GM18870 (cell line): Measurements from ENCODE around the gene MYO18A.

ENCODE experiments used
- ATAC-seq: cut with Tn5 transposase; IDR thresholded peaks from one replicate; pipeline ENCODE4 v1.9.1; 2021; ENCODE audit warnings: moderate library complexity; ENCODE audit not compliant: unreplicated experiment

The MYO18A gene

DNA sequence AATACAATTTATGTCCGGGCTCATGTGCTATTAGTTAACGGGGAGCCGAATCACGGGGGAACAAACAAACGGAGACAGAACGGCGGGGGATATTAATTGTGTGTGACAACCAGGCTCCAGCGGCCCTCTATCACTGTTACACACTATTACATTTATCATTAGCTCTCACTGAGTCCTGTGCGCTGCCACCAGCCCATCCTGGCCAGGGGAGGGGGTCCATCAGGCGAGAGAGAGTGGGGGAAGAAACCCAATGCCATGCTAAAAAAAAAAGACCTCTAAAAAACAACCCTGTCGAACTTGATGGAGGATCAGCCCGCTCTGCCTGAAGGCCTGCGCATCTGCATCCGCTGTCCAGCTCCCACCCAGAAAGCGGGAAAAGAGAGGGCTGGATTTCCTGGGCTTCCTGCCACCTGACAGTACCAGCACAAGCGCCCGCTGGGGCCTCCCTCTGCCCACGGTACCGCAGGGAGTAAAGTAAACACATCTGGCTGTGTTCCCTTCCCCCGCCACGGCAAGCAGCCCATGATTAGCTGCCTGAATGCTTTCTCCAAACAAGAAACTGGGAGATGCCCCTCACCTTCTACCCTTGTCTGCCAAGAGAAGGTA lies 95.6 kb downstream of the MYO18A start:
- ATAC-seq, result no peak

DNA sequence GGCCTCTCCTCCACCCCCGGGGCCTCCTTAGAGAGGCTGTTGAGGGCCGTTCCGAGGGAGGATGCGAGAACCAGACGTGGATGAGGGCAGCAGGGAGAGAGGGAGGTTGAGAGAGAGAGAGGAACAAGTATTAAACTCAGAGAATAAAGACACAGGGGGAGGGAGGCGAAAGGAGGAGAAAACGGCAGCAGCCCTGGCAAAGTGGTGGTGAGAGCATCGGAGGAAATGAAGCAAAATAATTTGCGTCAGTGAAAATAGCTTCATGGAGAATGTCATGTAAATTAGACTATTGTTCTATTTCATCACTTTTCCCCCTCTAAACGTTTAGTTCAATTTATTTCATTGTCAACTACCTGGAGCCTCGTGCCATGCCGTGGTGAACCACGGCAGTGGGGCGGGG lies 99.2 kb downstream of the MYO18A start:
- no peak for ATAC-seq

DNA sequence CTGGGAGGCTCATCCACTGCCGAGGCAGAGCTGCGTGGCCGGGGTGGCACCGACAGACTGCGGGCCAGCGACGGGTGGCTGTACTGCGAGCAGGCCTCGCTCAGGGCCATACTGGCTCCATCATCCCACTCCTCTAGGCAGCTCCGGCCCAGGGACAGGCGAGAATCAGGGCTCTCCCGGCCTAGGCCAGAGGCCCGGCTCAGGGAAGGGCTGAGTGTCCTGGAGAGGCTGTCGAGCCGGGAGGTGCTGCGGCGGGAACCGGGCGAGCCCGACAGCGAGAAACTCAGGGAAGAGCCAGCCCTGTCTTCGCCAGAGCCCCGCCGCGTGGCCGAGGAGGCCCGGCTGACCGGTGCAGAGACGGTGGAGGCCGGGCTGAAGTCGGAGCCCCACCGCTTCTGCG lies 99.9 kb downstream of the MYO18A start:
- ATAC-seq, result no peak

DNA sequence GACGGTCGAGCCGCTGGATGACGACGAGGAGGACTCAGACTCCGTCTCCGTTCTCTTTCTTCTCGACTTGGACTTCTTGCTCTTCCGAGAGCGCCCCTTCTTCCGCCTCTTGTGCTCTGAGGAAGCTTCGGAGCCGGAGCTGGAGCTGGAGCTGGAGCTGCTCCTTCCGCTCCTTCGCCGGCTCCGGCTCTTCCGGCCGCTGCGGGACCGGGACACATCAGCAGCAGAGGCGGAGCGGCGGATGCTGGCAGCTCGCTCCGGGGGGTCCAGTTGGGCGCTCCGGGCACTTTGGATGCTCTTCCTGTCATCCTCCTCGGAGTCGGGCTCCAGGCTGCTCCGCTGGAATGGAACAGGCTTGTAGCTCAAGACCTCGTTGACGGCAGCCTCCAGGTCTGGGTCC lies 100.3 kb downstream of the MYO18A start:
- no peak for ATAC-seq

DNA sequence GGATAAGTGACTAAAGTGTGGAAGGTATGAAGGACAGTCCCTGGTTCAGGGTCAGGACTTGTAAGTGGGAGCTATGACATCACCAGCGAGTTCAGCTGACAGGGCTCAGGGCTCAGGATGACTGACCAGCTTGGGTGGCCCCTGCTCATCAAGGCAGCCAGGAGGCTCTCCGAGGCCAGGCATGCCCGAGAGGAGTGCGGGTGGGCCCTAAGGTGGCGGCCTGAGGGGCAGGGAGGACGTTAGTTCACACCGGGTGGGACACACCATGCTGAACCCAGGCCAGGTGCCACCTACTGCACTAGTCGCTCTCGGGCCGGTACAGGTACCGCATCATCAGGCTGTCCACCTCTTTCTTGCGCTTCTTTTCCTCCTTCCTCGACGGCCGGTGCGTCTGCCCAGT lies 100.8 kb downstream of the MYO18A start:
- no peak for ATAC-seq

DNA sequence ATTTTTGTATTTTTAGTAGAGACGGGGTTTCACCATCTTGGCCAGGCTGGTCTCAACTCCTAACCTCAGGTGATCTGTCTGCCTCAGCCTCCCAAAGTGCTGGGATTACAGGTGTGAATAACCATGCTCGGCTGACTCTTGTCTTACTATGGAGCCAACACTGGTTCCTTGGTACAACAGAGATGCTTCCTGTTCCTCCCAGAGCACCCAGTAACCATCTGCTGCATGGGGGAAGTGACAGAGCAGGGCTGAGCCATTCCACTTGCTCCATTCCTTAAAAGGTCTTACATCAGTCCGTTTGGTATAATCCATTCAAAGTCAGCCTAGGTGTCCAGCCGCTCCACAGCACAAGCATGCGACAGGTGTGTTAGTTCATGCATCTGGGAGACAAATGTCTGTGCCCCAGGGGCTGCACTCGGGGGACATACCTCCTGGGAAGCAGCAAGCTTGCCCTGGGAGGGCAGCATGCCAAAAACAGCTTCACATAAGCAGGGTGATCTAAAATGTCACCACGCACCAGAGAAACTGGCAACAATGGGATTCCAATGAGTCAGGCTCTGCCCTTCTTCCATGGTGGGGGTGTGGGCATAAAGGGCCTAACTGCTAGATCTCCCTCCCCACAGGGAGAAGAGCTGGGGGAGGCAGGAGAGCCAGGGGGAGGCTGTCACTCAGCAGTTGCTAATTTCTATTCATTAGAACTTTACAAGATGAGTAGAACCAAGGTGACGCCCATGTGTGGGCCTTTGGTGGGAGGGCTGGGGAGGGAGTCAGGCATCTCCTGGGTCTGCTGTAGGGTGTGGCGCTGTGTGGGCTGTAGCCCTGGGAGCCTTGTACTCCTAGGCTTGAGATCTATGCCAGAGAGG lies 101.8 kb downstream of the MYO18A start:
- no peak for ATAC-seq

DNA sequence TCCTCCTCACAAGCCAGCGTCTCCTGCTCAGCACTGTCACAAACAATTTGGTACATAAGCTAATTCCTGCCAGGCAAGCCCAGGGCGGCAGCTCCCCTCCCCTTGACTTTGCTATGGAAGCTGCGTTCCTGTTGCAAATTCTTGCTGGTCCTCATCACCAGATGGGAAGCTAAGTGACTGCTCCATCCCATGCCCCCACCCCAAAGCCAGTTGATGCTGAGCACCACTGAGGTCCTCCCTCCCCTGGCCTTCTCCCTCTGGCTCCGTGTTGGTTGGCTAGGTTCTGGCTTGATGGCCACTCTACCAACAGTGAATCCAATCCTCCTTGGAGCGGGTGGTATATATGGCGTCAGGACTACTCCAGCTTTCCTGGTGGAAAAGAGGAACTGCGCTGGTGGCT lies 102.9 kb downstream of the MYO18A start:
- no peak for ATAC-seq

DNA sequence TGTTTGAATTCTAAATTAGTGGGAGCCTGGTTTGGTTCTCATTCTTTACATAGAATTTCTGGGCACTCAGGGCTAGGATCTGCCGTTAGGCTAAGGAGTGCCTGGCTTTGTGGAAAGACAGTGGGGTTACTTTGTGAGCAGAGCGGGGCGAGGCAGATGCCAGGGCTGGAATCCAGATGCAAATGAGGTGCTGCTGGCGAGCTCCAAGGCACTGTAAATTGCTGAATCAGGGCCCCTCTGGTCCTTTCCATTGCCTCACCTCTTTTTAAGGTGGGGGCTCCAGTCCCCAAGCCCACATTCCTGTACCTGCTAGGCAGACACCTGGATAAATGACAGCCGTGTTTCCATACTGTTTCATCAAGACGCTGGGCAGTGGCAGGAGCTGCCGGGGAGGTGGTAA lies 103.5 kb downstream of the MYO18A start:
- no peak for ATAC-seq

DNA sequence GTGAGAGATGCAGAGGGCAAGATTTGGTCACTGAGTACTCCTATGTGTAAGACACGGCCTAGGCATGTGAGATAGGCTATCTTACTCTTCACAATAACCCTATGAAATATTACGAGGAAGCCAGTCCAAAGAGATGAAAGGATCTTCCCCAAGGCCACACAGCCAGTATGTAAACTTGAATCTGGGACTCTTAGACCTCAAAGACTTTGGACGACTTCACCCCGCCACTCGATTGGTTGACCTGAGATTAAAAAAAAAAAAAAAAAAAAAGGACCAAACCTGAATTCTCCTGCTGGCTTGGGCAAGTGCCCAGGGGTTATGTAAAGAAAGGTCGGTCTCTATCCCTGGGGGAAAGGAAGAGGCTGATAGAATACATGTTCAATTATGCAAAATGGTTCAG lies 104.1 kb downstream of the MYO18A start:
- no peak for ATAC-seq

DNA sequence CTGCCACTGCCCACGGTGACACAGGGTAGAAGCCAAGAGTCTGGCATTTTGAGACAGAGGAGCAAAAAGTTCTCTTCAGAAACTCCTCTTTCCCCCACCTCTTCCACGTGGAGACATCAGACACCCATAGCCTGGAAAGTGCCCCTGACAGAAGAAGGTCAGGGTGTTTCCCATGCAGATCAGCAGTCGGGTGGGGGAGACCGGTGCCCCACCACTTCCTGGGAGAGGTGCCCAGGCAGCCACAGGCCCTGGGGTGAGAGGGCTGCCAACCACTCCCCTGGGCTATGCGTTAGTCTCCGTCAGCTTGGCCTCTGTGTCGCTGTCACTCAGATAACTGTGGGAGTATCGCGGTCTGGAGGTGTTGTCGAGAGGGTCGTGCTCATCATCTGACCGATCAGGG lies 105.7 kb downstream of the MYO18A start:
- ATAC-seq, result no peak

DNA sequence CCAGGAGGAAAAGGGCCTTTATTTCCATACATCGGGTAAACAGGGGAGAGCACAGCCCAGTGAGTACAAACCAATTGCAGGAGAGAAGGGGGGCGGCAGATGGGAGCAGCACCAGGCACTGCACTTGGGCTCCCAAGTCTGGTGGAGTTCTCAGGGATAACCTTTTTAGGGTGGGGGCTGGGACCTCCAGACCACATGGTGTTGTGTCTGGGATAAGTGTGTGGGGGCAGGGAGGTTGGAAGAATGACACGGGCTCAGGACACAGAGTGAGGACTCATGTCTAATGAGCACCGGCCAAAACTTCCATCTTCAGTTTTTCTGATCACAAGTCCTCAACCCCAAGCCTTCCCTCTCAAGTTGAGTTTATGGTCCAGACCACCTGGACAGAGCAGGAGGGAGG lies 106.7 kb downstream of the MYO18A start:
- no peak for ATAC-seq

DNA sequence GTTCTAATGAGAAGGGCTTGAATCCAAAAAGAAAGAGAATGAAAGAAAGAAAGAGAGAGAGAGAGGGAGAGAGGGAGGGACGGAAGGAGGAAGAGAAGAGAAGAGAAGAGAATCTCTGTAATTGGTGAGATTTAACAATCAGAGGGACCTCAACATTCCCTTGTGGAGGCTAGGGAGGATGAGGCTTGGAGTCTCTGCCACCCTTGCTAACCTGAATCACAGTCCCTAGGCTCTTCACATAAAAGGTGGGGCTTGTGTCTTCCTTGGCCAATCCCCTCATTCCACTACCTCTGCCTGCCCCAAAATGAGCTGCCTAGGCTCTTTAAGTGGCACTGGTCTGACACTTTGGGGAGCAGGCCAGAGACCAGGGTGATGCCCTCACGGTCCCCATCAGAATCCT lies 107.2 kb downstream of the MYO18A start:
- no peak for ATAC-seq

DNA sequence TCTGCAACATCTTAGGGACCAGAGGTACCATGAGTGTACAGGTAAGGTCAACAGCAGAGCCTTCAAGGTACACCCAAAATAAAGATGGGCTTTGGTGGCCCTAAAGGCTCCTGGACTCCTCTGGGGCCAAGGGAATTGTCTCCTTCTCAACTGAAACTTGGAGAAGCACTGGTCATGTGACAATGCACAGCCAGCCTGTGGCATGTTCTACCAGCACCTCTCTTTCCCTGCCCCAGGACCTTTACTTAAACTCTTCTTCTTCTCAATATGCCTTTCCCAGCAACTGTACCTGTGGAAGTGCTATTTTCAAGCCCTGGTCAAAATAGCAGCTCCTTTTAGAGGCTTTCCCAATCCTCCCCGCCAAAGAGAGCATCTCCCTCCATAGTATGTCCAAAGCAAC lies 108.9 kb downstream of the MYO18A start:
- no peak for ATAC-seq

DNA sequence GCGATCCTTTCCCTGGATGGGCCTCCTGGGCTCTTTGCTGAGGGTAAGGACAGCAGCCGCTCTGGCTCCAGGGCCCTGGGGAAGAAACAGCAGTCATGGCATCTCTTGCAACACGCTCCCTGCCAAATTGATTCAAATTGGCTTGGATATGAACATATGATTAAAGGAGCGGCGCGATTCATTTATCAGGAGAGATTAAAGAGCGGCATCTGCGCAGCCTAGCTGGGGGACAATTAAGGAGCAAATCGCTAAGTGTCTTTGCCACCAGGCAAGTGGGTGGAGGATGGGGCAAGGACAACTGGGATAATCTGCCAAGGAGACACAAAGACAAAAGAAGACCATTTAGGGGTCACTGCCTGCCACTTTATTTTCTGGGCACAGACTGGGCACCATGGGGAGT lies 109.4 kb downstream of the MYO18A start:
- ATAC-seq, result no peak

DNA sequence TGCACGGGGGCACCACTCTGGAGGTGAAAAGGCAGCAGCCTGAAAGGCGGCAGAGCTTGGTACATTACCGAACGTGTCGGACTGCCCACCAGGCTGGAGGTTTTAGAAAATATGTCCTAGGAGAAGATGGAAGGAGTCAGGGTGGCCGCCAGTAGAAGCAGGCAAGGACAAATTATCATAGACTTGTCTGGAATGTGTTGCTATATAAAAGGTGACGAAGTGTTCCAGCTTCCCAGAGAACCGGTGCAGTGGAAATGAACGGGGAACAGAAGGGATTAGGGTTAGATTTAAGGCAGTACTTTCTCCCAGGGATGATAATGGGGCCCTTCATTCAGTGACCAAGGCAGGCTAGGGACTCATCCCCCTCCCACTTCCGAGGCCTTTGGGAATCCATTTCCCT lies 109.9 kb downstream of the MYO18A start:
- ATAC-seq, result no peak

DNA sequence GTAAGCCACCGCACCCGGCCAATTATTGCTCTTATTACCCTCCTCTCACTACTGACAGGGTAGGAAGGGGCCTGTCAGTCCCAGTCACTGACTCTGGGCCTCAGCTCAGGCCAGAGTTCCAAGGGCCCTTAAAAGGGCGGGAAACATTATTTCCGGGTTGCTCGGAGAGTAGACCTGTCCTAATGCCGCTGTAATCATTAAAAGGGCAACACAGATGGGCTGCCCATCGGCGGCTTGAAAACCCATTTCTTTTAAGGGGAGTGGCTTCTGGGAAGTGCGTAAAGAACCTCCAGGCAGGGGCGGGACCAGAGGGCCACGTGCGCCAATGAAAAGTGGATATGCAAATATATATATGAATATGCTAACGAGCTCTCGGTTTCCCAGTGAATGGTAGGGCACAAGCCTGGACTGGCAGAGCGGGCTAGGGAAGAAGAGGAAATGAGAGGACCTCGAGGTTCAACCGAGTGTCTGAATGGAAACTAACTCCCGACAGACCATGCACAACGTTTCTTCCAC lies 110.6 kb downstream of the MYO18A start:
- ATAC-seq, result no peak

DNA sequence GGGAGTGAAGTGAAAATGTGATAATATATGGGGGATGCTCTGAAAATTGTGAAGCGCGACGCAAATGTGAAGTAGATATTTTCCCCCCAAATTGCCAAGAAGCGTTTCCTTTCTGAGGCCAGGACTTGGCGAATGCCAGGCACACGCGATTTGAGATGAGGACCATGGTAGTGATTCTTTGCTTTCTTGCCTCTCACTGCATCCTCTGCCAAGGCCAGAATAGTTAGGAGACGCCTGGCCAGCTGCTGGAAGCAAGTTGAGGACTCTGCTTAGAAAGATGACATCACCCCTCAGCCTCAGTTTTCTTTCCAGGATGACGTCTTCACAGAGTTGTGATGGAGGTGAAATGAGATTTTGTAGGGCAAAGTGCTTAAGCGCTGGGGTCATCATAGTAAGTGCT lies 111.4 kb downstream of the MYO18A start:
- ATAC-seq, result no peak

DNA sequence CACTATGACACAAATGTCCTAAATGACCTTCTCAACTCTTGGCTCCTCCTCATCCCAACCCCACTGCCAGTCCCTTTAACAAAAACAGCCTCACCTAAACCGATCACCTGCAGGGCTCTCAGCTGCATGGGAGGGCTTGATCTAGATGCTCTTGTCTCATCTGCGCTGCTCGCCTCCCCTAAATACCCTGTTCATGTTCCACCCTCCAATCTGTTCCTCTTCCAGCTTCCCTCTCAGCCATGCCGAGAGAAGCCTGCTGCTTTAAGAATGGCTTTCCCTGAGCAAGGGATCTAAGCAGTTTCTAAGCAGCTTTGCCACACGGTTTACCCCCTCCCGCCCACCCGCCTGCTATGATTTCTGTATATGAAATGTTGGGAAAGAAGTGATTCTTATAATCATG lies 113.6 kb downstream of the MYO18A start:
- ATAC-seq, result no peak

DNA sequence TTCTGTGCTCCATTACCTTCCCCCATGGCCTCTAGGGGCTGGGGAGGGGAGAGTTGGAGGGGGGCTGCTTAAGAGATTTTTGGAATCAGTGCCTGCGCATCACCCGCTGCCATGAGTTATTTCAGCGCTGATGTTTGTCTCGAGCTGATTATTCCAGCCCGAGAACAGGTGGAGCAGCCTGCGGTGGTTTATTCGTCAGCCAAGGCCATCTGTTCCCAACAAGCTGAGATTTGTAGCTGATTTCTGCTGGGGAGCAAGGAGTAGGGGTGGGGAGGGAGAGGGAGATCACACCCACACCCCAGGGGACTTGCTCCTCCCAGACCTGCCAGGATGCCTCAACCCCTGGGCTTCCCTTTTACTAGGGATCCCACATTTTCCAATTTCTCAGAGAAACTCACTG lies 114.2 kb downstream of the MYO18A start:
- no peak for ATAC-seq

DNA sequence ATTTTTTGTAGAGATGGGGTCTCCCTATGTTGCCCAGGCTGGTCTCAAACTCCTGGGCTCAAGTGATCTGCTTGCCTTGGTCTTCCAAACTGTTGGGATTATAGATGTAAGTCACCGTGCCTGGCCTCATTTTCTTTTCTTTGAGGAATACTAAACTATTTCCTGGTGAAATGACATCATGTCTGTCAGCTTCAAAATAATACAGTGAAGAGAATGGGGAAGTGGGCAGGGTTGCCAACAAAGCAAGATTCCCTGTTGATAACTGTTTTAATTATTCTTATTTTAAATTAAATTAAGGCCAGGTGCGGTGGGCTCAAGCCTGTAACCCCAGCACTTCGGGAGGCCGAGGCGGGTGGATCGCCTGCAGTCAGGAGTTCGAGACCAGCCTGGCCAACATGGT lies 116.2 kb downstream of the MYO18A start:
- ATAC-seq, result no peak

DNA sequence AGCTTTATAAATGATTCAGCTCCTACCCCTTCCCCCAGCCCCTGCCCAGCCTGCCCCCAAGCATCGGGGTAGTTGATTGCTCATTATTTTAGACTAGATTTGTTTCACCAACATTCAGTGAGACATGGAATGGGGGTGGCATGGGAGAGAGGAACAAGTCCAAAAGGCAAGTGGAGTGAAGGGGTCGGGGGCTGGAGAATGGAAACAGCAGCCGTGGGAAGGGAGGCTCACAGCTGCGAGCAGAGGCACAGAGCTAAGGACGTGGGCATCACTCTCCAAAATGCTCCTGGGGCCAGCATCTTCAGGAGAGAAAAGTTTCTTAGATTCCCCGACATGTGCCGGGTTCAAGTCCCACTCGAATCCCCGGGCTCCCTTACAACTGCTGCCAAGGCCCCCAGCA lies 118.0 kb downstream of the MYO18A start:
- no peak for ATAC-seq

DNA sequence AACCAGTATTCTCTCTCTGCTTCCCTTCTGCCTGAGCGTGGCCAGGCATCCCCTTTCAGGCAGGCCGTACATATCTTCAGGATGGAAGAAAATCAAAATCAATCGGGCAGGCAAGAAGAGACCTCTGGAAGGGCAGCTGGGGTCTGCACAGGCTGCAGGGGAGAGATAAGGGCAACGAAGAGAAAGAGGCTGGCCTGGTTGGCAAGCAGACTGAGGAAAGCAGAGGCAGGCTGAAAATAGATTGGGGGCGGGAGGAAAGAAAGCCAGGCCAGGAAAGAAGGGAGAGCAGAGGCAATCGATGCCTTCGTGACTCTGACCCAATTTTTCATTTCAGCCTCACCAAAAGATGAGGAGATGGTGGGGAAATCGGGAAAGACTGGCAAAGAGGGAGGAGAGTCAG lies 119.2 kb downstream of the MYO18A start:
- ATAC-seq, result no peak

DNA sequence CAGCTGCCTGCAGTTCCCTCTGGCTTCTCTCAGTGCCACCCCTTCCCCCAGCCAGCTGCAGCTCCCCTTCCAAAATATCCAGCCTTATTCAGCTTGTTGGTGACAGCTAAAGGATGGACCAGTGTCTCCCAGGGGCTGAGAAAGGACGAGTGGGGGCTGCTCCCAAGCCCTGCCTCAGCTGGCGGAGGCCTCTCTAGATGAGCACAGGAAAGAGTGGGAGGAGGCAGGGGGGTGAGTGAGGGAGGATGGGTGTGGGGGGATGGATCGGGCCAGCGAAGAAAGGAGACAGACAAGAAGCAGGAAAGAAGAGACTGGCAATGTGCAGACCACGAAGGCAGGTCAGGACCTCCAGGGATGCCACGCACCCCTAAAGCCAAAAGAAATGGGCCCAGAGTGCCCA lies 119.7 kb downstream of the MYO18A start:
- ATAC-seq, result no peak
